Gastroesophageal sphincter (tissue), 3 donors: ENCODE results near the gene DYRK1B.
A peak's percentile ranks its signal among the peaks of the same experiment; 100 is the strongest.

ENCODE experiments used
- CTCF ChIP-seq, 4 experiments: fragments of 200-600 bp in 2 of 4; fragments of 450-650 bp in 2 of 4; sonication (generic) in 1 of 4; IDR thresholded peaks; one replicate each; pipeline ENCODE4 v1.5.1; 2017 to 2019; ENCODE audit warnings: antibody characterized with exemption in 4 of 4, mild to moderate bottlenecking in 2 of 4, moderate library complexity in 2 of 4
- EP300 ChIP-seq: sonication (generic); formaldehyde crosslinking; IDR thresholded peaks from one replicate; pipeline ENCODE4 v1.6.1; 2017; ENCODE audit warnings: antibody characterized with exemption, mild to moderate bottlenecking
- POLR2A ChIP-seq, 2 donors: fragments of 450-650 bp; IDR thresholded peaks; one replicate each; pipeline ENCODE4 v1.6.1; 2017; ENCODE audit warnings: antibody characterized with exemption in 2 of 2, mild to moderate bottlenecking in 2 of 2, moderate library complexity in 1 of 2
- POLR2AphosphoS5 ChIP-seq: sonication (generic); formaldehyde crosslinking; IDR thresholded peaks from one replicate; pipeline ENCODE4 v1.6.1; 2017; ENCODE audit warnings: antibody characterized with exemption

DNA sequence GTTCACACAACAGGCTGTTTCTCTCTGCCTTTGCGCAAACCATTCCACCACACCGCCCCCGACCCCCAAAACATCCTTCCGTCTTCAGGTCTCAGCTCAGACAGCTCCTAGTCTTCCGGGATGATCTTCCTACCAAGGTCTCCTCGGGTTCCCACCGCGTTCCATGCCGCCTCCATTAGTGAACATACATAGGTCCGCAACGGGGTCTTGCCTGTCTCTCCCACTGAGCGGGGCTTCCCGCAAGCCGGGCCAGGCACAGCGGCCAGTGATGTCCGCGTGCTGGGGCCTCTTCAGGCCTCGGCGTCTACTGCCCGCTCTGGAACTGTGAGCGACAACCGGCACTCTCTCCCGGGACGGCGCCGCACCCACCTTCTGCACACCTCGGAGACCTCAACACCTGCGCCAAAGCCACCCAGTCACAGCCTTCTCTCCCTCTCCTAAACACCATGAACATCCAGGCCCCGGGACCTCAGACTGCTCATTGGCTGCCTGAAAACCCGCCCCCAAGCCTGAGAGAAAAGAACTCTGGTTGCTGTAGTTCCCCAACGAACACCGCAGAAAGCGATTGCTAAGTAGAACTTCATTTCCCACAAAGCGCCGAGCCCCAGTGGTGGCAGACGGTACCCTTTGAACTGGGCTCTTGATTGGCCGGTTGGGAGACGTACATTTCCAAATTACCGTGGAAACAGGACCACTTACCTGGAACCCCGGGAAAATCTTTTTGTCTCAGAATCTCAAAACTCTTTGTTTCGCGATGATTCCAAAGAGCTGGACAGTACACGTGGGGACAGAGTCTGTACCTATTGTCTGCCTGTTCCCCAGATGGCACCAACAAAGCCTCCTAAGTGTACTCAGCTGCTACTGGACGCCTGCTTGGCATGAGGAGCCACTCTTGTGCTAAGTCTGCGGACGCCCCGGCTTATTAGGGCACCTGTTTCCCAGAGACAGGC, 9.5 kb downstream of the DYRK1B start:
- peak in 2 of 4 experiments; percentile 39 to 52 for TF ChIP-seq CTCF (IDR thresholded peaks at IDR 0.05)
- TF ChIP-seq POLR2A (IDR thresholded peaks at IDR 0.05), result peak; percentile 44 to 51
- TF ChIP-seq POLR2AphosphoS5, result peak; percentile 75
- no peak for TF ChIP-seq EP300
